Adrenal gland (tissue), 12 donors: ENCODE measurements around the gene MCAM. TPM values are rescaled to one million over a fixed set of nuclear protein-coding genes. Genes with fewer than 3 reads are reported as not detected.

Experiments used
- DNase-seq, 7 donors: peaks; one replicate each; pipeline ENCODE4 v3.0.0-alpha.2; 2019 to 2020
- H3K27ac ChIP-seq, 5 donors: fragments of 200-600 bp; sonication (generic) in 4 of 5; 1 replicate in 3 of 5; 2 replicates in 2 of 5; pipeline versions ENCODE4 v1.5.1 to v1.8.0; 2016 to 2020; ENCODE audit warnings: mild to moderate bottlenecking in 1 of 5
- H3K27me3 ChIP-seq: fragments of 200-600 bp; 2 replicates; pipeline ENCODE4 v1.8.0; 2021
- H3K36me3 ChIP-seq, 2 donors: fragments of 200-600 bp; replicated peaks in 1 of 2; 1 replicate in 1 of 2; 2 replicates in 1 of 2; pipeline versions ENCODE4 v1.5.1 to v1.8.0; 2018 to 2022
- H3K4me1 ChIP-seq, 2 donors: fragments of 200-600 bp; replicated peaks in 1 of 2; 1 replicate in 1 of 2; 2 replicates in 1 of 2; pipeline versions ENCODE4 v1.5.1 to v1.8.0; 2018 to 2021
- H3K4me3 ChIP-seq, 4 donors: fragments of 200-600 bp; sonication (generic) in 3 of 4; one replicate each; pipeline ENCODE4 v1.5.1; 2016 to 2018
- H3K9me3 ChIP-seq, 3 donors: fragments of 200-600 bp; sonication (generic) in 1 of 3; replicated peaks in 1 of 3; 1 replicate in 2 of 3; 2 replicates in 1 of 3; pipeline versions ENCODE4 v1.5.1 to v1.8.0; 2016 to 2021
- CTCF ChIP-seq, 6 experiments: fragments of 450-650 bp in 4 of 6; fragments of 200-600 bp in 2 of 6; sonication (generic) in 1 of 6; IDR thresholded peaks; 1 replicate in 5 of 6; 2 replicates in 1 of 6; pipeline versions ENCODE4 v1.5.1 to v1.8.0; 2016 to 2021; ENCODE audit warnings: antibody characterized with exemption in 6 of 6, mild to moderate bottlenecking in 2 of 6, moderate library complexity in 1 of 6
- POLR2A ChIP-seq, 2 donors: fragments of 450-650 bp; IDR thresholded peaks; one replicate each; pipeline ENCODE4 v1.6.1; 2017; ENCODE audit warnings: antibody characterized with exemption in 2 of 2, mild to moderate bottlenecking in 2 of 2, moderate library complexity in 1 of 2
- WGBS, 4 donors: extraction: QIAGEN DNeasy Blood & Tissue Kit in 2 of 4; methylation state at CpG; one replicate each; pipeline versions ENCODE4 v1.1.5 to v1.1.7; 2013 to 2017; 5-methylcytosine and 5-hydroxymethylcytosine counted together
- intact Hi-C, 2 donors: fragments of 100-400 bp; cut with DNase I; formaldehyde crosslinking; loops; one replicate each; pipeline versions ENCODE4 v1.14.1 to v1.15.0; 2022 to 2023
- polyA plus RNA-seq, 3 donors: library from polyadenylated mRNA; stranded (reverse); fragments of 200-250 nt in 2 of 3; fragments of 350-450 nt in 1 of 3; fragmentation: Illumina TruSeq in 1 of 3; extraction: RNeasy Lipid Tissue Mini Kit (QIAGEN cat#74804) in 1 of 3; gene quantifications; one replicate each; pipeline ENCODE4 v1.2.3, GENCODE V29; 2013 to 2014
- total RNA-seq, 9 donors: library from RNA; depleted of rRNA in 4 of 9; stranded (reverse); fragments of >200 nt in 4 of 9; fragments of 120-200 nt in 1 of 9; fragmentation: NEBNext Ultra II Directional in 1 of 9; extraction: Animal tissue kit (Norgen Biotek cat#: 25700) in 1 of 9; gene quantifications; one replicate each; pipeline versions ENCODE4 v1.1.0 to v1.2.4, GENCODE V29; 2013 to 2023
- donor health status: healthy with polysubstance abuse.
- donor health status: Bipolar disorder and iron deficiency.
- donor health status: DM: yes; HTN: yes; CAD: no.
- donor health status: DM: no; HTN: no; CAD: no.
- donor health status: DM: no; HTN: no; CAD: no.
- donor health status: DM: yes; HTN: yes; CAD: no.

MCAM gene
- total and polyA plus RNA-seq, 12 donors, result 12.1 to 143 (median 32.1) TPM

- Histone ChIP-seq H3K4me1 (peaks cover 17 to 38% of the 10 kb centered on the region in 2 donors), H3K9me3 (no peaks in the 10 kb centered on the region), H3K4me3 (peak overlapping the region in 2 of 4 donors; percentile 13 to 63), H3K27ac (peak overlapping the region in 2 of 5 donors; percentile 49 to 72), H3K36me3 (no peaks in the 10 kb centered on the region), H3K27me3 (peaks cover 4% of the 10 kb centered on the region)
- TF ChIP-seq POLR2A (IDR thresholded peaks at IDR 0.05) (no peak), CTCF (IDR thresholded peaks at IDR 0.05) (no peak)
- intact Hi-C loops, result no loop called here
- DNase-seq, result peak; percentile 58 to 74 (median 66)
- 0 to 1% (median 0%) methylated on average over 17 to 46 of the region's 46 CpGs; no CpG with 5 or more reads in 1 of the 4 donors for WGBS, 4 donors
Observed at GRCh38 chr11:119316016-119316728, 758 bp downstream of the MCAM start.

- TF ChIP-seq POLR2A (IDR thresholded peaks at IDR 0.05) (no peak), CTCF (IDR thresholded peaks at IDR 0.05) (peak in 2 of 6 experiments; percentile 10 to 34)
- intact Hi-C loops, result no loop called here
- H3K27ac ChIP-seq, result peak overlapping the region in 2 of 5 donors; percentile 49 to 72
- 18 to 26% (median 21%) methylated on average over 7 to 29 of the region's 29 CpGs for WGBS, 4 donors
- no peaks in the 10 kb centered on the region for H3K36me3 ChIP-seq
- peak in 5 of 7 donors; percentile 34 to 61 (median 45) for DNase-seq
- no peaks in the 10 kb centered on the region for H3K9me3 ChIP-seq
- peaks cover 4% of the 10 kb centered on the region for H3K27me3 ChIP-seq
- peaks cover 11 to 30% of the 10 kb centered on the region in 2 donors for H3K4me1 ChIP-seq
- peak overlapping the region in 1 of 4 donors; percentile 63 for H3K4me3 ChIP-seq
Observed at GRCh38 chr11:119315131-119316015, 1.6 kb downstream of the MCAM start.

- TF ChIP-seq CTCF (IDR thresholded peaks at IDR 0.05) (no peak), POLR2A (IDR thresholded peaks at IDR 0.05) (no peak)
Observed at GRCh38 chr11:119314726-119315125, 2.2 kb downstream of the MCAM start.

GRCh38 chr11:119310682-119311052, 6.3 kb downstream of the MCAM start:
- WGBS, 4 donors, result 86 to 90% (median 90%) methylated on average over 6 to 20 of the region's 20 CpGs
- intact Hi-C loops, result no loop called here
- H3K4me1 ChIP-seq, result peaks cover 10 to 16% of the 10 kb centered on the region in 2 donors
- no peak overlapping the region for H3K27ac ChIP-seq
- no peak for DNase-seq
- H3K4me3 ChIP-seq, result no peak overlapping the region
- TF ChIP-seq POLR2A (IDR thresholded peaks at IDR 0.05) (no peak), CTCF (IDR thresholded peaks at IDR 0.05) (no peak)
- H3K36me3 ChIP-seq, result peaks cover 0 to 3% of the 10 kb centered on the region in 2 donors
- H3K9me3 ChIP-seq, result no peaks in the 10 kb centered on the region
- H3K27me3 ChIP-seq, result no peaks in the 10 kb centered on the region

More at GRCh38 chr11:119314726-119315125, 2.2 kb downstream of the MCAM start:
- no peak for DNase-seq
- Histone ChIP-seq H3K27ac (peak overlapping the region in 1 of 5 donors; percentile 72), H3K4me1 (peaks cover 11 to 30% of the 10 kb centered on the region in 2 donors), H3K9me3 (no peaks in the 10 kb centered on the region), H3K36me3 (no peaks in the 10 kb centered on the region), H3K4me3 (no peak overlapping the region), H3K27me3 (peaks cover 4% of the 10 kb centered on the region)
- WGBS, 4 donors, result 71 to 89% (median 86%) methylated on average over 11 to 18 of the region's 18 CpGs
- intact Hi-C loops, result no loop called here
